H1 (cell line): ENCODE data around the gene NAA11. TPM values are rescaled to one million over a fixed set of nuclear protein-coding genes. Genes with fewer than 3 reads are reported as not detected.

Experiments
- CTCF ChIA-PET: fragments of 300-600 bp; sonication (Branson Sonifier 250); formaldehyde crosslinking; loops from one replicate; lab custom pipeline; 2021; ENCODE audit not compliant: partially characterized antibody; lab: Charles Lee
- POLR2A ChIA-PET: fragments of 300-600 bp; sonication (Branson Sonifier 250); formaldehyde crosslinking; loops from one replicate; lab custom pipeline; 2021; ENCODE audit warnings: inconsistent platforms; ENCODE audit not compliant: partially characterized antibody; lab: Charles Lee
- DNase-seq, 2 experiments: peaks; one replicate each; pipeline versions ENCODE4 v3.0.0 to v3.0.0-alpha.2; 2010 to 2022; ENCODE audit warnings: low spot score in 2 of 2, low read depth in 1 of 2, mixed read lengths in 1 of 2
- FAIRE-seq: peaks from 2 replicates; lab custom pipeline; 2011; peaks lifted over from hg19 to GRCh38; lab: Jason Lieb, UNC
- H2AFZ ChIP-seq: 2 replicates; pipeline ENCODE4 v1.8.1; 2012; ENCODE audit warnings: low read length, inconsistent platforms
- H2AK5ac ChIP-seq: 2 replicates; pipeline ENCODE4 v1.6.1; 2013; ENCODE audit warnings: low read depth, low read length
- H2BK120ac ChIP-seq: replicated peaks from 2 replicates; pipeline ENCODE3; 2013; ENCODE audit warnings: low read depth, low read length, inconsistent platforms
- H2BK12ac ChIP-seq: 2 replicates; pipeline ENCODE4 v1.6.1; 2013; ENCODE audit warnings: low read depth, low read length
- H2BK15ac ChIP-seq: 2 replicates; pipeline ENCODE4 v1.6.1; 2013; ENCODE audit warnings: low read length
- H2BK20ac ChIP-seq: 2 replicates; pipeline ENCODE4 v1.6.1; 2013; ENCODE audit warnings: low read length
- H2BK5ac ChIP-seq: 2 replicates; pipeline ENCODE4 v1.6.1; 2013; ENCODE audit warnings: low read depth, low read length
- H3K14ac ChIP-seq: 2 replicates; pipeline ENCODE4 v1.6.1; 2013; ENCODE audit warnings: inconsistent platforms; ENCODE audit not compliant: insufficient read length
- H3K18ac ChIP-seq: 2 replicates; pipeline ENCODE4 v1.6.1; 2013; ENCODE audit warnings: low read length; ENCODE audit errors: extremely low read depth
- H3K23ac ChIP-seq: 2 replicates; pipeline ENCODE4 v1.6.1; 2013; ENCODE audit warnings: inconsistent platforms; ENCODE audit not compliant: insufficient read length
- H3K23me2 ChIP-seq: 2 replicates; pipeline ENCODE4 v1.6.1; 2013; ENCODE audit warnings: low read depth, low read length
- H3K27ac ChIP-seq: 2 replicates; pipeline ENCODE4 v1.6.1; 2011; ENCODE audit warnings: low read depth, low read length, inconsistent platforms
- H3K27me3 ChIP-seq, 4 experiments: replicated peaks in 1 of 4; 1 replicate in 1 of 4; 2 replicates in 3 of 4; pipeline versions ENCODE4 v1.6.1 to v1.8.1; 2011 to 2013; ENCODE audit warnings: low read length in 3 of 4, mild to moderate bottlenecking in 3 of 4, inconsistent platforms in 2 of 4, mixed read lengths in 2 of 4, moderate library complexity in 1 of 4; ENCODE audit not compliant: control insufficient read depth in 3 of 4, insufficient read depth in 3 of 4; ENCODE audit errors: extremely low read depth in 1 of 4
- H3K36me3 ChIP-seq, 4 experiments: 2 replicates each; pipeline versions ENCODE4 v1.6.1 to v1.8.1; 2011 to 2013; ENCODE audit warnings: mild to moderate bottlenecking in 4 of 4, low read length in 3 of 4, moderate library complexity in 2 of 4, control low read depth in 1 of 4, inconsistent platforms in 1 of 4; ENCODE audit not compliant: insufficient read depth in 4 of 4, control insufficient read depth in 2 of 4
- H3K4ac ChIP-seq: replicated peaks from 2 replicates; pipeline ENCODE3; 2013; ENCODE audit warnings: low read length, low read depth, mixed read lengths, inconsistent platforms; ENCODE audit not compliant: insufficient read length
- H3K4me1 ChIP-seq, 4 experiments: replicated peaks in 1 of 4; 1 replicate in 1 of 4; 2 replicates in 3 of 4; pipeline versions ENCODE4 v1.6.1 to v1.8.1; 2011 to 2013; ENCODE audit warnings: low read length in 3 of 4, inconsistent platforms in 2 of 4, mixed read lengths in 1 of 4; ENCODE audit not compliant: insufficient read depth in 4 of 4, control insufficient read depth in 3 of 4
- H3K4me2 ChIP-seq, 2 experiments: 2 replicates each; pipeline versions ENCODE4 v1.6.1 to v1.8.1; 2011 to 2013; ENCODE audit warnings: low read depth in 2 of 2, low read length in 2 of 2, control low read depth in 1 of 2, inconsistent platforms in 1 of 2, mild to moderate bottlenecking in 1 of 2; ENCODE audit not compliant: insufficient read depth in 1 of 2
- H3K4me3 ChIP-seq, 4 experiments: fragments of 200-600, 300-600 bp in 1 of 4; sonication (generic), shearing (Covaris generic), sonication (Bioruptor Twin) in 1 of 4; 2 replicates each; pipeline versions ENCODE4 v1.5.1 to v1.8.1; 2011 to 2016; ENCODE audit warnings: low read length in 4 of 4, low read depth in 3 of 4, control low read depth in 2 of 4, inconsistent platforms in 2 of 4, mild to moderate bottlenecking in 2 of 4, mixed read lengths in 1 of 4, moderate library complexity in 1 of 4; ENCODE audit not compliant: insufficient read depth in 2 of 4; ENCODE audit errors: extremely low read depth in 1 of 4
- H3K56ac ChIP-seq: replicated peaks from 2 replicates; pipeline ENCODE3; 2013; ENCODE audit warnings: low read depth, mild to moderate bottlenecking, mixed read lengths, low read length, inconsistent platforms; ENCODE audit not compliant: insufficient read length
- H3K79me1 ChIP-seq: 2 replicates; pipeline ENCODE4 v1.6.1; 2013; ENCODE audit warnings: low read depth, low read length, control low read depth
- H3K79me2 ChIP-seq, 2 experiments: 2 replicates each; pipeline versions ENCODE4 v1.6.1 to v1.8.1; 2012 to 2013; ENCODE audit warnings: low read length in 2 of 2, mild to moderate bottlenecking in 2 of 2, inconsistent platforms in 1 of 2; ENCODE audit not compliant: insufficient read depth in 2 of 2, control insufficient read depth in 1 of 2
- H3K9ac ChIP-seq, 4 experiments: replicated peaks in 1 of 4; 1 replicate in 1 of 4; 2 replicates in 3 of 4; pipeline versions ENCODE4 v1.6.1 to v1.8.1; 2011 to 2013; ENCODE audit warnings: low read depth in 3 of 4, low read length in 3 of 4, control low read depth in 2 of 4, mild to moderate bottlenecking in 2 of 4, moderate library complexity in 2 of 4, inconsistent platforms in 1 of 4; ENCODE audit errors: extremely low read depth in 1 of 4
- H3K9me3 ChIP-seq, 2 experiments: 2 replicates each; pipeline versions ENCODE4 v1.6.1 to v1.8.1; 2012 to 2013; ENCODE audit warnings: mild to moderate bottlenecking in 2 of 2, moderate library complexity in 2 of 2, control low read depth in 1 of 2, inconsistent platforms in 1 of 2, low read depth in 1 of 2, low read length in 1 of 2, mixed read lengths in 1 of 2; ENCODE audit not compliant: insufficient read depth in 2 of 2
- H4K20me1 ChIP-seq, 2 experiments: replicated peaks in 1 of 2; 2 replicates each; pipeline versions ENCODE3 to v1.8.1; 2011 to 2013; ENCODE audit warnings: inconsistent platforms in 2 of 2, low read length in 2 of 2, mild to moderate bottlenecking in 1 of 2; ENCODE audit not compliant: insufficient read depth in 2 of 2, control insufficient read depth in 1 of 2
- H4K5ac ChIP-seq: 2 replicates; pipeline ENCODE4 v1.6.1; 2013; ENCODE audit warnings: low read length, low read depth, mixed read lengths, inconsistent platforms; ENCODE audit not compliant: insufficient read length
- H4K8ac ChIP-seq: 2 replicates; pipeline ENCODE4 v1.8.0; 2013; ENCODE audit warnings: mild to moderate bottlenecking, moderate library complexity, low read length, inconsistent platforms; ENCODE audit not compliant: insufficient read depth; ENCODE audit errors: extremely low read depth
- H4K91ac ChIP-seq: replicated peaks from 2 replicates; pipeline ENCODE3; 2013; ENCODE audit warnings: low read length, mixed read lengths, inconsistent platforms; ENCODE audit not compliant: insufficient read length
- CTBP2 ChIP-seq: IDR thresholded peaks from 2 replicates; pipeline ENCODE4 v1.7.0; 2011; ENCODE audit warnings: borderline replicate concordance, mild to moderate bottlenecking, moderate library complexity, mixed read lengths, low read length; ENCODE audit not compliant: insufficient read depth, insufficient read length
- GTF2F1 ChIP-seq: IDR thresholded peaks from 2 replicates; pipeline ENCODE4 v1.6.1; 2012; ENCODE audit warnings: low read depth, low read length, improper control_type of control experiment, borderline replicate concordance
- HDAC2 ChIP-seq, 2 experiments: fragments of 300-600 bp in 1 of 2; sonication (generic) in 1 of 2; IDR thresholded peaks; 2 replicates each; pipeline ENCODE4 v1.6.1; 2011 to 2012; ENCODE audit warnings: low read depth in 2 of 2, low read length in 2 of 2, mild to moderate bottlenecking in 2 of 2, moderate library complexity in 2 of 2, borderline replicate concordance in 1 of 2, inconsistent platforms in 1 of 2
- JUND ChIP-seq: IDR thresholded peaks from 2 replicates; pipeline ENCODE4 v1.6.1; 2011; ENCODE audit warnings: mild to moderate bottlenecking, improper control_type of control experiment, low read length
- NRF1 ChIP-seq: IDR thresholded peaks from 2 replicates; pipeline ENCODE4 v1.6.1; 2011; ENCODE audit warnings: mild to moderate bottlenecking, low read depth, low read length, improper control_type of control experiment
- POU5F1 ChIP-seq: IDR thresholded peaks from 2 replicates; pipeline ENCODE4 v1.6.1; 2011; ENCODE audit warnings: low read depth, mild to moderate bottlenecking, low read length, moderate library complexity
- RFX5 ChIP-seq: IDR thresholded peaks from 2 replicates; pipeline ENCODE4 v1.6.1; 2011; ENCODE audit warnings: low read depth, low read length, improper control_type of control experiment, borderline replicate concordance
- RXRA ChIP-seq: IDR thresholded peaks from 2 replicates; pipeline ENCODE4 v1.6.1; 2011; ENCODE audit warnings: low read depth, mild to moderate bottlenecking, low read length, moderate library complexity; ENCODE audit not compliant: insufficient read depth
- SP2 ChIP-seq: IDR thresholded peaks from 2 replicates; pipeline ENCODE4 v1.6.1; 2012; ENCODE audit warnings: mild to moderate bottlenecking, low read length, inconsistent platforms
- SP4 ChIP-seq: IDR thresholded peaks from 2 replicates; pipeline ENCODE4 v1.6.1; 2012; ENCODE audit warnings: low read length, inconsistent platforms
- TEAD4 ChIP-seq: IDR thresholded peaks from 2 replicates; pipeline ENCODE4 v1.6.1; 2012; ENCODE audit warnings: low read depth, low read length, inconsistent platforms, mixed read lengths
- WGBS, 2 experiments: shearing (Covaris generic) in 1 of 2; methylation state at CpG; one replicate each; pipeline versions ENCODE4 v1.1.6 to v1.1.7; 2013 to 2015; ENCODE audit warnings: low lambda C conversion rate in 2 of 2, mixed read lengths in 2 of 2, inconsistent platforms in 1 of 2, low coverage in 1 of 2, missing lambda C conversion rate in 1 of 2; ENCODE audit not compliant: insufficient replicate concordance in 2 of 2, insufficient coverage in 1 of 2, insufficient read length in 1 of 2; ENCODE audit errors: extremely low coverage in 1 of 2, missing lambda C conversion rate in 1 of 2; 5-methylcytosine and 5-hydroxymethylcytosine counted together
- polyA plus RNA-seq, 7 experiments: library from polyadenylated mRNA; depleted of rRNA in 3 of 7; stranded (reverse) in 5 of 7; unstranded in 2 of 7; fragments of >200 nt in 5 of 7; fragments of 200-250 nt in 2 of 7; gene quantifications; 1 replicate in 5 of 7; 2 replicates in 1 of 7; 4 replicates in 1 of 7; pipeline versions ENCODE4 v1.2.1 to v1.2.3, GENCODE V29; 2011 to 2013; ENCODE audit warnings: missing spikeins in 2 of 7, mixed read lengths in 2 of 7
- total RNA-seq: library from RNA; stranded (reverse); fragmentation: NEBNext Ultra II Directional; extraction: Animal tissue kit (Norgen Biotek cat#: 25700); gene quantifications from 2 replicates; pipeline ENCODE4 v1.2.1, GENCODE V29; 2021
- TF ChIP-seq, protein P1 (sequence below), 3 experiments: IDR thresholded peaks; 1 replicate in 2 of 3; 2 replicates in 1 of 3; pipeline versions ENCODE4 v1.5.1 to v1.6.1; 2011; ENCODE audit warnings: low read length in 3 of 3, mild to moderate bottlenecking in 3 of 3, inconsistent platforms in 2 of 3, low read depth in 1 of 3, moderate library complexity in 1 of 3; ENCODE audit not compliant: insufficient read depth in 1 of 3; ENCODE audit errors: control extremely low read depth in 1 of 3

NAA11 gene
- total and polyA plus RNA-seq, 2 of the 8 experiments (the other 6 are each of a cell fraction or from before 2014, with no cell fraction given) = not detected

DNA sequence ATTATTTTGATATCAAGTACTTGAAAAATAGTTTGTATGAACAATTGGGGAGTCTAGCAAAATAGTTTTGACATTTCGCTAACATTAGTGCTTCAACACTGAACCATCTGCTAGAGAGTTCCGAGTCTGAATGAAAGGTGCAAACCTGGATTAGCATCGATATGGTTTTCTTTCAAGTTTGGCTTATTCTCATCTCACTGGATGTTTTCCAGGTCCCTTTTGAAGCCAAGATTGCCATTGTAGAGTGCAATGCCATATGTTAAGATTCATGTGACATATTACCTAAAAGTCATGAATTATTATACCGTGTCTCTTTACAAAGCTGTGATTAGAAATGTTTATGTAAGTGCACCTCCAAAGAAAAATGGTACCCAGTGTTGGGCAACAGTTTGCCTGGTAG is 36.8 kb upstream of the NAA11 start:
- H3K4ac ChIP-seq = no peak overlapping the region
- no peak overlapping the region for H3K56ac ChIP-seq
- H3K79me2 ChIP-seq = no peaks in the 10 kb centered on the region
- no peak overlapping the region for H2BK120ac ChIP-seq
- H3K4me3 ChIP-seq = no peak overlapping the region
- H4K91ac ChIP-seq = no peak overlapping the region
- DNase-seq = no peak
- H3K23ac ChIP-seq = no peak overlapping the region
- no peaks in the 10 kb centered on the region for H3K9me3 ChIP-seq
- TF ChIP-seq HDAC2 (IDR thresholded peaks at IDR 0.05; ENCODE audit: borderline replicate concordance in 1 of 2, low read depth in 2 of 2, low read length in 2 of 2) (no peak), TEAD4 (no peak), GTF2F1 (no peak), SP2 (no peak), POU5F1 (no peak), NRF1 (no peak), SP4 (no peak), RXRA (no peak), CTBP2 (no peak), RFX5 (no peak), JUND (no peak)
- TF ChIP-seq, protein P1, sequence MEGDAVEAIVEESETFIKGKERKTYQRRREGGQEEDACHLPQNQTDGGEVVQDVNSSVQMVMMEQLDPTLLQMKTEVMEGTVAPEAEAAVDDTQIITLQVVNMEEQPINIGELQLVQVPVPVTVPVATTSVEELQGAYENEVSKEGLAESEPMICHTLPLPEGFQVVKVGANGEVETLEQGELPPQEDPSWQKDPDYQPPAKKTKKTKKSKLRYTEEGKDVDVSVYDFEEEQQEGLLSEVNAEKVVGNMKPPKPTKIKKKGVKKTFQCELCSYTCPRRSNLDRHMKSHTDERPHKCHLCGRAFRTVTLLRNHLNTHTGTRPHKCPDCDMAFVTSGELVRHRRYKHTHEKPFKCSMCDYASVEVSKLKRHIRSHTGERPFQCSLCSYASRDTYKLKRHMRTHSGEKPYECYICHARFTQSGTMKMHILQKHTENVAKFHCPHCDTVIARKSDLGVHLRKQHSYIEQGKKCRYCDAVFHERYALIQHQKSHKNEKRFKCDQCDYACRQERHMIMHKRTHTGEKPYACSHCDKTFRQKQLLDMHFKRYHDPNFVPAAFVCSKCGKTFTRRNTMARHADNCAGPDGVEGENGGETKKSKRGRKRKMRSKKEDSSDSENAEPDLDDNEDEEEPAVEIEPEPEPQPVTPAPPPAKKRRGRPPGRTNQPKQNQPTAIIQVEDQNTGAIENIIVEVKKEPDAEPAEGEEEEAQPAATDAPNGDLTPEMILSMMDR (IDR thresholded peaks at IDR 0.05; ENCODE audit: control extremely low read depth in 1 of 3, insufficient read depth in 1 of 3, low read depth in 1 of 3, low read length in 3 of 3) = no peak
- TF ChIP-seq, all 59 proteins: peak for 0
- no peak overlapping the region for H3K9ac ChIP-seq
- H3K4me1 ChIP-seq = no peaks in the 10 kb centered on the region
- no peak overlapping the region for H4K8ac ChIP-seq
- no peak overlapping the region for H2AFZ ChIP-seq
- H3K27ac ChIP-seq = no peak overlapping the region
- H3K4me2 ChIP-seq = no peak overlapping the region
- CTCF ChIA-PET = interaction anchor here (1.8 kb wide), 1 partner anchor 11 kb away, joined by 6 read pairs; no protein-coding TSS in a partner anchor
- no peak overlapping the region for H2BK20ac ChIP-seq
- H2BK15ac ChIP-seq = no peak overlapping the region
- no peaks in the 10 kb centered on the region for H3K79me1 ChIP-seq
- H2BK12ac ChIP-seq = no peak overlapping the region
- no peak for FAIRE-seq
- H2AK5ac ChIP-seq = no peak overlapping the region
- H3K36me3 ChIP-seq = no peaks in the 10 kb centered on the region
- no peaks in the 10 kb centered on the region for H3K27me3 ChIP-seq
- no peak overlapping the region for H3K18ac ChIP-seq
- 94% methylated on average over 4 of the region's 4 CpGs; no CpG with 5 or more reads in 1 of the 2 experiments for WGBS, 2 experiments
- H4K5ac ChIP-seq = no peak overlapping the region
- no peak overlapping the region for H2BK5ac ChIP-seq
- H4K20me1 ChIP-seq = no peaks in the 10 kb centered on the region
- POLR2A ChIA-PET = no interaction called here
- no peak overlapping the region for H3K14ac ChIP-seq
- H3K23me2 ChIP-seq = no peaks in the 10 kb centered on the region
